HepG2 (cell line): ENCODE data around the gene CHMP4B. TPM values are rescaled to one million over a fixed set of nuclear protein-coding genes. Genes with fewer than 3 reads are reported as not detected.

Experiments used
- BCL6 ChIP-seq: IDR thresholded peaks from 2 replicates; pipeline ENCODE4 v1.6.1; 2016; ENCODE audit warnings: missing genetic modification reagents, missing compliant biosample characterization
- CBFB ChIP-seq: sonication (generic); formaldehyde crosslinking; IDR thresholded peaks from 2 replicates; pipeline ENCODE4 v1.4.0; 2020; ENCODE audit warnings: missing genetic modification reagents
- CBX2 ChIP-seq, 2 experiments: fragments of 200-600 bp in 1 of 2; sonication (generic); formaldehyde crosslinking in 1 of 2; IDR thresholded peaks; 2 replicates each; pipeline versions ENCODE4 v1.7.0 to v1.8.1; 2018 to 2022; ENCODE audit warnings: low read depth in 2 of 2, low read length in 1 of 2, mild to moderate bottlenecking in 1 of 2, missing genetic modification reagents in 1 of 2
- GZF1 ChIP-seq: sonication (generic); formaldehyde crosslinking; IDR thresholded peaks from 2 replicates; pipeline ENCODE4 v1.5.1; 2020; ENCODE audit warnings: mild to moderate bottlenecking, missing genetic modification reagents
- HDAC6 ChIP-seq: fragments of 200-600 bp; sonication (generic); IDR thresholded peaks from 2 replicates; pipeline ENCODE4 v1.7.0; 2017; ENCODE audit warnings: mild to moderate bottlenecking, antibody characterized with exemption, low read length, low read depth
- IKZF5 ChIP-seq: IDR thresholded peaks from 2 replicates; pipeline ENCODE4 v1.6.1; 2018; ENCODE audit warnings: missing genetic modification reagents, mild to moderate bottlenecking, missing compliant biosample characterization
- KLF6 ChIP-seq: IDR thresholded peaks from 2 replicates; pipeline ENCODE4 v1.8.0; 2016; ENCODE audit warnings: missing biosample characterization, missing genetic modification reagents
- MIXL1 ChIP-seq: IDR thresholded peaks from 2 replicates; pipeline ENCODE4 v1.6.1; 2016
- MLX ChIP-seq: IDR thresholded peaks from 2 replicates; pipeline ENCODE4 v1.6.1; 2016
- NCOA1 ChIP-seq: sonication (generic); formaldehyde crosslinking; IDR thresholded peaks from 2 replicates; pipeline ENCODE4 v1.9.0; 2021; ENCODE audit warnings: missing genetic modification reagents
- NFKB2 ChIP-seq: sonication (generic); formaldehyde crosslinking; IDR thresholded peaks from 2 replicates; pipeline ENCODE4 v1.4.0; 2020; ENCODE audit warnings: missing genetic modification reagents, borderline replicate concordance
- RBM39 ChIP-seq: fragments of 200-400 bp; formaldehyde crosslinking; IDR thresholded peaks from one replicate; pipeline ENCODE4 v1.6.1; 2018; ENCODE audit warnings: antibody characterized with exemption, mild to moderate bottlenecking, low read depth, low read length; ENCODE audit not compliant: poor library complexity, severe bottlenecking
- SNAPC2 ChIP-seq: sonication (generic); formaldehyde crosslinking; IDR thresholded peaks from 2 replicates; pipeline ENCODE4 v1.8.1; 2022; ENCODE audit warnings: mild to moderate bottlenecking, missing genetic modification reagents
- TBX2 ChIP-seq: sonication (generic); formaldehyde crosslinking; IDR thresholded peaks from 2 replicates; pipeline ENCODE4 v1.5.0; 2020; ENCODE audit warnings: missing genetic modification reagents, mild to moderate bottlenecking, borderline replicate concordance
- TEF ChIP-seq: sonication (generic); formaldehyde crosslinking; IDR thresholded peaks from 2 replicates; pipeline ENCODE4 v1.5.0; 2020; ENCODE audit warnings: missing genetic modification reagents
- ZBTB3 ChIP-seq: sonication (generic); formaldehyde crosslinking; IDR thresholded peaks from 2 replicates; pipeline ENCODE4 v1.4.0; 2020; ENCODE audit warnings: low read depth, mild to moderate bottlenecking, moderate library complexity, missing genetic modification reagents, borderline replicate concordance
- ZEB1 ChIP-seq: IDR thresholded peaks from 2 replicates; pipeline ENCODE4 v1.6.1; 2012; ENCODE audit warnings: mild to moderate bottlenecking, low read depth, inconsistent platforms; ENCODE audit not compliant: insufficient replicate concordance
- ZFY ChIP-seq: sonication (generic); formaldehyde crosslinking; IDR thresholded peaks from 2 replicates; pipeline ENCODE4 v1.4.0; 2020; ENCODE audit warnings: missing genetic modification reagents
- ZNF691 ChIP-seq: sonication (generic); formaldehyde crosslinking; IDR thresholded peaks from 2 replicates; pipeline ENCODE4 v1.4.0; 2020; ENCODE audit warnings: missing genetic modification reagents, low read depth, mild to moderate bottlenecking, borderline replicate concordance
- ZNF761 ChIP-seq: sonication (generic); formaldehyde crosslinking; conservative IDR thresholded peaks from 2 replicates; pipeline ENCODE4 v1.4.0; 2020; ENCODE audit warnings: mild to moderate bottlenecking, missing genetic modification reagents
- ZNF773 ChIP-seq: sonication (generic); formaldehyde crosslinking; IDR thresholded peaks from 2 replicates; pipeline ENCODE4 v1.4.0; 2020; ENCODE audit warnings: missing genetic modification reagents, borderline replicate concordance
- ZNF790 ChIP-seq: sonication (generic); formaldehyde crosslinking; IDR thresholded peaks from 2 replicates; pipeline ENCODE4 v1.8.0; 2022; ENCODE audit warnings: missing genetic modification reagents, mild to moderate bottlenecking, borderline replicate concordance
- ZNF891 ChIP-seq: sonication (generic); formaldehyde crosslinking; IDR thresholded peaks from 2 replicates; pipeline ENCODE4 v1.5.0; 2020; ENCODE audit warnings: mild to moderate bottlenecking, missing genetic modification reagents
- ZSCAN31 ChIP-seq: sonication (generic); formaldehyde crosslinking; IDR thresholded peaks from 2 replicates; pipeline ENCODE4 v1.5.0; 2020; ENCODE audit warnings: low read depth, mild to moderate bottlenecking, missing genetic modification reagents
- ZXDC ChIP-seq: sonication (generic); formaldehyde crosslinking; IDR thresholded peaks from 2 replicates; pipeline ENCODE4 v1.5.0; 2020; ENCODE audit warnings: mild to moderate bottlenecking, missing genetic modification reagents
- polyA plus RNA-seq, 8 experiments: library from polyadenylated mRNA; depleted of rRNA in 3 of 8; stranded (reverse) in 7 of 8; unstranded in 1 of 8; fragments of >200 nt; fragmentation: Illumina TruSeq in 4 of 8; extraction: Trizol in 4 of 8; gene quantifications; 2 replicates each; pipeline versions ENCODE4 v1.2.1 to v1.2.3, GENCODE V29; 2011 to 2016; ENCODE audit warnings: low read depth in 4 of 8, missing spikeins in 1 of 8, mixed read lengths in 1 of 8; ENCODE audit not compliant: insufficient read depth in 1 of 8
- total RNA-seq, 5 experiments: library from RNA; depleted of rRNA; stranded (reverse); fragments of >200 nt; fragmentation: Illumina TruSeq; extraction: Trizol; gene quantifications; 2 replicates each; pipeline ENCODE4 v1.2.3, GENCODE V29; 2016; ENCODE audit warnings: low read depth in 1 of 5

Gene CHMP4B
- total and polyA plus RNA-seq, 2 of the 13 experiments (the other 11 are each of a cell fraction or from before 2014, with no cell fraction given), result 40.1 to 45.6 TPM

GRCh38 chr20:33862709-33863403 lies 51.7 kb downstream of the CHMP4B start (continued):
- TF ChIP-seq IKZF5 (CRISPR knock-in tag), result peak; percentile 47; the same call in 1 of the 2 replicates
- TF ChIP-seq ZNF691 (CRISPR knock-in tag), result peak; percentile 78; the same call in 1 of the 2 replicates
- 0 out of 2 replicates have a peak, but pooled peaks have one; percentile 31 for TF ChIP-seq ZNF761
- no peak for TF ChIP-seq ZNF790 (CRISPR knock-in tag)
- no peak for TF ChIP-seq ZFY (CRISPR knock-in tag)
- TF ChIP-seq RBM39, result peak; percentile 42
- TF ChIP-seq TEF, result no peak
- TF ChIP-seq CBX2 (IDR thresholded peaks at IDR 0.05; ENCODE audit: low read depth, low read length), result no peak
- no peak for TF ChIP-seq CBX2 (CRISPR knock-in tag; IDR thresholded peaks at IDR 0.05; ENCODE audit: low read depth)
- no peak for TF ChIP-seq ZNF773 (CRISPR knock-in tag)
- no peak for TF ChIP-seq ZEB1
- no peak for TF ChIP-seq BCL6 (CRISPR knock-in tag)
- no peak for TF ChIP-seq ZXDC (CRISPR knock-in tag)
- TF ChIP-seq NFKB2 (CRISPR knock-in tag), result 0 out of 2 replicates have a peak, but pooled peaks have one; percentile 7
- TF ChIP-seq ZNF891 (CRISPR knock-in tag), result no peak
- TF ChIP-seq CBFB (CRISPR knock-in tag), result no peak
- TF ChIP-seq NCOA1 (CRISPR knock-in tag), result no peak
- no peak for TF ChIP-seq GZF1 (CRISPR knock-in tag)
- no peak for TF ChIP-seq ZBTB3 (CRISPR knock-in tag)
- TF ChIP-seq MLX (CRISPR knock-in tag), result no peak; the same call in 1 of the 2 replicates
- TF ChIP-seq MIXL1 (CRISPR knock-in tag), result no peak
- peak; percentile 36; the same call in 1 of the 2 replicates for TF ChIP-seq TBX2 (CRISPR knock-in tag)
- no peak for TF ChIP-seq KLF6 (CRISPR knock-in tag)
- TF ChIP-seq SNAPC2 (CRISPR knock-in tag), result no peak
- TF ChIP-seq ZSCAN31 (CRISPR knock-in tag), result no peak; the same call in 1 of the 2 replicates
- no peak for TF ChIP-seq HDAC6
